Fibroblast of lung (primary cell): ENCODE data around the gene AGBL3.

ENCODE experiments used
- EZH2 ChIP-seq: IDR thresholded peaks from 2 replicates; pipeline ENCODE4 v1.5.1; 2012; ENCODE audit warnings: low read length, control low read depth, mild to moderate bottlenecking; ENCODE audit errors: missing control alignments
- TF ChIP-seq, protein P1 (sequence below), 2 donors: IDR thresholded peaks in 1 of 2; conservative IDR thresholded peaks in 1 of 2; 1 replicate in 1 of 2; 2 replicates in 1 of 2; pipeline ENCODE4 v1.5.1; 2011 to 2012; ENCODE audit warnings: low read length in 2 of 2, control low read depth in 1 of 2, inconsistent platforms in 1 of 2, low read depth in 1 of 2, mild to moderate bottlenecking in 1 of 2

DNA sequence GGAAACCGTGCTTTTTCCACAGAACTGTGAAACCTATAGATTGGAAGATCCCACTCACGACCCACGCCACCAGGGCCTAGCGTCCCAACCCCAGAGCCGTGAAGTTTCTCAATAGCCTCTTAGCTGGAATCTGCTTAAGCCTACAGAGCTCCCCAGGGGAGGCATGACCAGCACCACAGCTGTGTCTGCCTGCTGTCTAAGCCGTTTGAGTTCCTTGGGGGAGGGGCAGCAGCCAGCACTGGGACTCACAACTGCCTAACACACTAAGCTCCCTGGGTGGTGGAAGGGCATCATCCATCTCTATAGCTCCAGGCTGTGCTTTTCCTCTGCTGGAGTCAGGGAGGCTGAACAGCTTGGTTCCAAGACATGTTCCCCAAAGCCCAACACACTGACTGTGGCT is 135.6 kb downstream of the AGBL3 start:
- TF ChIP-seq, protein P1, sequence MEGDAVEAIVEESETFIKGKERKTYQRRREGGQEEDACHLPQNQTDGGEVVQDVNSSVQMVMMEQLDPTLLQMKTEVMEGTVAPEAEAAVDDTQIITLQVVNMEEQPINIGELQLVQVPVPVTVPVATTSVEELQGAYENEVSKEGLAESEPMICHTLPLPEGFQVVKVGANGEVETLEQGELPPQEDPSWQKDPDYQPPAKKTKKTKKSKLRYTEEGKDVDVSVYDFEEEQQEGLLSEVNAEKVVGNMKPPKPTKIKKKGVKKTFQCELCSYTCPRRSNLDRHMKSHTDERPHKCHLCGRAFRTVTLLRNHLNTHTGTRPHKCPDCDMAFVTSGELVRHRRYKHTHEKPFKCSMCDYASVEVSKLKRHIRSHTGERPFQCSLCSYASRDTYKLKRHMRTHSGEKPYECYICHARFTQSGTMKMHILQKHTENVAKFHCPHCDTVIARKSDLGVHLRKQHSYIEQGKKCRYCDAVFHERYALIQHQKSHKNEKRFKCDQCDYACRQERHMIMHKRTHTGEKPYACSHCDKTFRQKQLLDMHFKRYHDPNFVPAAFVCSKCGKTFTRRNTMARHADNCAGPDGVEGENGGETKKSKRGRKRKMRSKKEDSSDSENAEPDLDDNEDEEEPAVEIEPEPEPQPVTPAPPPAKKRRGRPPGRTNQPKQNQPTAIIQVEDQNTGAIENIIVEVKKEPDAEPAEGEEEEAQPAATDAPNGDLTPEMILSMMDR (conservative IDR thresholded peaks at IDR 0.05 in 1 of 2, IDR thresholded peaks at IDR 0.05 in 1 of 2; ENCODE audit: low read depth in 1 of 2, low read length in 2 of 2), result no peak
- TF ChIP-seq EZH2, result no peak
